ENCODE results near the gene CIDEB. TPM values are rescaled to one million over a fixed set of nuclear protein-coding genes. Genes with fewer than 3 reads are reported as not detected.

Gene CIDEB
- total and polyA plus RNA-seq, 2 experiments from 2014 or later = not detected

DNA sequence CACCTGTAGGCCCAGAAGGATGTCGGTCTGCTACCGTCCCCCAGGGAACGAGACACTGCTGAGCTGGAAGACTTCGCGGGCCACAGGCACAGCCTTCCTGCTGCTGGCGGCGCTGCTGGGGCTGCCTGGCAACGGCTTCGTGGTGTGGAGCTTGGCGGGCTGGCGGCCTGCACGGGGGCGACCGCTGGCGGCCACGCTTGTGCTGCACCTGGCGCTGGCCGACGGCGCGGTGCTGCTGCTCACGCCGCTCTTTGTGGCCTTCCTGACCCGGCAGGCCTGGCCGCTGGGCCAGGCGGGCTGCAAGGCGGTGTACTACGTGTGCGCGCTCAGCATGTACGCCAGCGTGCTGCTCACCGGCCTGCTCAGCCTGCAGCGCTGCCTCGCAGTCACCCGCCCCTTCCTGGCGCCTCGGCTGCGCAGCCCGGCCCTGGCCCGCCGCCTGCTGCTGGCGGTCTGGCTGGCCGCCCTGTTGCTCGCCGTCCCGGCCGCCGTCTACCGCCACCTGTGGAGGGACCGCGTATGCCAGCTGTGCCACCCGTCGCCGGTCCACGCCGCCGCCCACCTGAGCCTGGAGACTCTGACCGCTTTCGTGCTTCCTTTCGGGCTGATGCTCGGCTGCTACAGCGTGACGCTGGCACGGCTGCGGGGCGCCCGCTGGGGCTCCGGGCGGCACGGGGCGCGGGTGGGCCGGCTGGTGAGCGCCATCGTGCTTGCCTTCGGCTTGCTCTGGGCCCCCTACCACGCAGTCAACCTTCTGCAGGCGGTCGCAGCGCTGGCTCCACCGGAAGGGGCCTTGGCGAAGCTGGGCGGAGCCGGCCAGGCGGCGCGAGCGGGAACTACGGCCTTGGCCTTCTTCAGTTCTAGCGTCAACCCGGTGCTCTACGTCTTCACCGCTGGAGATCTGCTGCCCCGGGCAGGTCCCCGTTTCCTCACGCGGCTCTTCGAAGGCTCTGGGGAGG lies 3.1 kb upstream of the CIDEB start, which contains the start of gene LTB4R:
TSS of gene LTB4R (plus strand) at position 857 of the 959 bp plus-strand sequence. CDS start 4,150 bp downstream, outside the sequence.
- no peaks in the 10 kb centered on the region for H3K4me1 ChIP-seq (ENCODE audit: low read depth)
- no peak within 1 kb of the TSS for H3K27ac ChIP-seq
- H3K27me3 ChIP-seq = no peaks in the 10 kb centered on the region
- TF ChIP-seq, protein P1, sequence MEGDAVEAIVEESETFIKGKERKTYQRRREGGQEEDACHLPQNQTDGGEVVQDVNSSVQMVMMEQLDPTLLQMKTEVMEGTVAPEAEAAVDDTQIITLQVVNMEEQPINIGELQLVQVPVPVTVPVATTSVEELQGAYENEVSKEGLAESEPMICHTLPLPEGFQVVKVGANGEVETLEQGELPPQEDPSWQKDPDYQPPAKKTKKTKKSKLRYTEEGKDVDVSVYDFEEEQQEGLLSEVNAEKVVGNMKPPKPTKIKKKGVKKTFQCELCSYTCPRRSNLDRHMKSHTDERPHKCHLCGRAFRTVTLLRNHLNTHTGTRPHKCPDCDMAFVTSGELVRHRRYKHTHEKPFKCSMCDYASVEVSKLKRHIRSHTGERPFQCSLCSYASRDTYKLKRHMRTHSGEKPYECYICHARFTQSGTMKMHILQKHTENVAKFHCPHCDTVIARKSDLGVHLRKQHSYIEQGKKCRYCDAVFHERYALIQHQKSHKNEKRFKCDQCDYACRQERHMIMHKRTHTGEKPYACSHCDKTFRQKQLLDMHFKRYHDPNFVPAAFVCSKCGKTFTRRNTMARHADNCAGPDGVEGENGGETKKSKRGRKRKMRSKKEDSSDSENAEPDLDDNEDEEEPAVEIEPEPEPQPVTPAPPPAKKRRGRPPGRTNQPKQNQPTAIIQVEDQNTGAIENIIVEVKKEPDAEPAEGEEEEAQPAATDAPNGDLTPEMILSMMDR (IDR thresholded peaks at IDR 0.05; ENCODE audit: low read depth, low read length) = peak; percentile 28
- H3K4me3 ChIP-seq = no peak within 1 kb of the TSS
- DNase-seq (ENCODE audit: low read depth in 1 of 2, low spot score in 1 of 2) = peak in 1 of 2 donors; percentile 88
- no peaks in the 10 kb centered on the region for H3K36me3 ChIP-seq
- no peaks in the 10 kb centered on the region for H3K9me3 ChIP-seq (ENCODE audit: low read depth)

DNA sequence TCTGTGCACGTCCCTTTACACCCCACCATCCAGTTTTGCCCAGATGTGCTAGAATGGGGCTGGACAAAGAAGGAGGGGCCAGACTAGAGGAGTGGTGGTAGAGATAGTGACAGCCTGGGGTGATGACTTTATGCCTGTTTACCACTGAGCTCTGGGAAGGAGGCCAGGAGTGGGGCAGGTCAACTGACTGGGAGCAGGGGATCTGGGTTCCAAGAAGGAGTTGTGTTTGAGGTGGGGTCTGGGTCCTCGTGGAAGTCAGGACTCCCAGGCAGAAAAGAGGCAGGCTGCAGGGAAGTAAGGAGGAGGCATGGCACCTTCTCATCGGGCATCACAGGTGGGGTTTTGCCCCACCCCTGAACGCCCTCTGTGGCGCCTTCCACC lies 2.5 kb upstream of the CIDEB start:
- TF ChIP-seq, protein P1 (IDR thresholded peaks at IDR 0.05; ENCODE audit: low read depth, low read length) = no peak
- Histone ChIP-seq H3K4me3 (no peak overlapping the region), H3K4me1 (ENCODE audit: low read depth) (no peaks in the 10 kb centered on the region), H3K9me3 (ENCODE audit: low read depth) (no peaks in the 10 kb centered on the region), H3K27me3 (no peaks in the 10 kb centered on the region), H3K36me3 (no peaks in the 10 kb centered on the region), H3K27ac (no peak overlapping the region)
- DNase-seq (ENCODE audit: low read depth in 1 of 2, low spot score in 1 of 2) = no peak

DNA sequence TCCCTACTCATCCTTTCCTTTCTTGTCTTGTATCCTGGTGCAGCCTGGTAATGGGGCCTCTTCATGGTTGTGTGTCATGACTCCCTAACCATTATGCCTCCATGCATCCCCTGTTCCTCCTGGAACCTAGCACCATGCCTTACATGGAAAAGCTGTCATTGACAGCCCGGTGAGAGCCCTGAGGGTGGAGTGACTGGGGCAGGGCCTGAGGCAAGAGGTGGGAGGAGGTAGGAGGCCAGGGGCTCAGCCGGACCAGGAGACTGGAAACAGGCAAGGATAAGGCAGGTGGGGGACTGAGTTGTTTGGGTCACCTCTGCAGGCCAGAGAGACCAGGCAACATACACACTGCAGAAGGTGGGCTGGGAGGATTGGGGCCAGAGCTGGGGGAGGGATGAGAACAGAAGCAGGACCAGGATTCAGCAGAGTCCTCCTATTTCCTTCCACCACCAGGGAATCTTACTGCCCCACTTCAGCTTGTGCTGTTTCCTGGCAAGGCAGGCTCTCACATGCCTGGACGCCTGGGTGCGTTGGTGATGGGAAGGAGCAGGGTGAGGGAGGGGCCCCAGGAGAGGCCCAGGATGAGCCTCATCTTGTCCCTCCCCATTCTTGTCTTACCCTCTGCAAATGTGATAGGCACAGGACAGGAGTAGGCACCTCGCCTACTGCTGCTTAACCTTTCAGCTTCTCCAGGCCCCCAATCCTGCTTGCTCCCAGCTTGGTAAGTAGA lies 1.9 kb upstream of the CIDEB start, which contains the start of gene LTB4R2:
TSS of gene LTB4R2 (plus strand) at position 603 of the 727 bp plus-strand sequence. CDS start 525 bp downstream, outside the sequence.
- no peak within 1 kb of the TSS for H3K4me3 ChIP-seq
- no peaks in the 10 kb centered on the region for H3K27me3 ChIP-seq
- no peaks in the 10 kb centered on the region for H3K9me3 ChIP-seq (ENCODE audit: low read depth)
- H3K4me1 ChIP-seq (ENCODE audit: low read depth) = no peaks in the 10 kb centered on the region
- DNase-seq (ENCODE audit: low read depth in 1 of 2, low spot score in 1 of 2) = no peak
- no peak within 1 kb of the TSS for H3K27ac ChIP-seq
- peaks cover 3% of the 10 kb centered on the region for H3K36me3 ChIP-seq
- TF ChIP-seq, protein P1 (IDR thresholded peaks at IDR 0.05; ENCODE audit: low read depth, low read length) = no peak

DNA sequence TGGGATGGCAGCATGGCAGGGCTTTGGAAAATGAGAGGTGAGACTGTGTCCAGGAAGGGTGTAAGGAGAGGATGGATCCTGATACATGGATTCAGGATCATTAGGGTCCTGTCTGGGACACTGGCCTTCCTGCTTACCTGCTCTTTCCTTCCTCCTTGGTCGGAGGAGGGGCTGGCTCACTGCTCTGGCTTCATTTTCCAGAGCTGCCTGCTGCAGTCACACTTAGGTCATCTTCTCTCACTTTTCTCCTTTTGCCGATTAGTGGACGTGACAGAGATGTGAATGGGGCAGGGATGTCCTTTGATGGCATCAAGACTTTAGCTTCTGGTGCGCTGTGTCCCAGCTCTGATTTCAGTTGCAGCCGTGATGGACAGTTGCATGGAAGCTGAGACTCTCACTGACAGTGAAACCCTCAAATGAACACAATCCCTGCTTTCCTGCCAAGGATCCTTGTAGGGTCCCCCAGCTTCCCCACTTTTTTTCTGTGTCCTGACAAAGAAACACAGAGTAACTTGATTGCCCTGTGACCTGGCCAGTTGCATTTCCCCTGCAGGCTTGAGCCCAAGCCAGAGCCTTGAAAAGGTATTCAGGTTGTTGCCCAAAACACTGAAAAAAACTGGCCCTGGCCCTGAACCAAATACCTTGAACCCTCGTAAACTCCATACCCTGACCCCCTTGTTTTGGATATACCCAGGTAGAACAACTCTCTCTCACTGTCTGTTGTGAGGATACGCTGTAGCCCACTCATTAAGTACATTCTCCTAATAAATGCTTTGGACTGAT lies 756 bp upstream of the CIDEB start:
- H3K36me3 ChIP-seq = peaks cover 15% of the 10 kb centered on the region
- TF ChIP-seq, protein P1 (IDR thresholded peaks at IDR 0.05; ENCODE audit: low read depth, low read length) = no peak

DNA sequence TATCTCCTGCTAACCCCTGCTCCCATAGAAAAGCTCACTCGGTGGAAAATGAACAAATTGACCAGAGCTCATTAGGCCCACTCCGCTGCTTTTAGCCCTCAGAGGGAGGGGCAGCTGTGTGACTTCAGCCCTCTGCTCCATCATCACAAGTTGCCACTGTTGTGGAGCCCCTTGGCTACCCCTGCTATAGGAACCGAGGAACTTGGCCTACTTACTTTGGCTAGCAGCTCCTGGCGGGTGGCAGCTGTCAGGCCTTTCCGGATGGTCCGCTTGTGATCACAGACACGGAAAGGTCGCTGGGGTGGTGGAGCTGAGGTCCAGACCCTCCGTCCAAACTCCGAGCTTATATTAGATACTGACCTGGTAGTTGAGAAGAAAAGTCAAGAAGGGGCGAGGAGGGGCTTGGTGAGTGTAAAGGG lies 612 bp downstream of the CIDEB start:
- Histone ChIP-seq H3K27ac (no peak overlapping the region), H3K4me3 (no peak overlapping the region)

More for the DNA sequence above, 756 bp upstream of the CIDEB start:
- no peaks in the 10 kb centered on the region for H3K4me1 ChIP-seq (ENCODE audit: low read depth)
- H3K9me3 ChIP-seq (ENCODE audit: low read depth) = no peaks in the 10 kb centered on the region
- H3K4me3 ChIP-seq = no peak overlapping the region
- no peak overlapping the region for H3K27ac ChIP-seq
- no peaks in the 10 kb centered on the region for H3K27me3 ChIP-seq
- no peak for DNase-seq (ENCODE audit: low read depth in 1 of 2, low spot score in 1 of 2)

More for the DNA sequence above, 612 bp downstream of the CIDEB start:
- no peaks in the 10 kb centered on the region for H3K4me1 ChIP-seq (ENCODE audit: low read depth)
- H3K36me3 ChIP-seq = peaks cover 27% of the 10 kb centered on the region
- no peak for DNase-seq (ENCODE audit: low read depth in 1 of 2, low spot score in 1 of 2)
- H3K27me3 ChIP-seq = no peaks in the 10 kb centered on the region
- TF ChIP-seq, protein P1 (IDR thresholded peaks at IDR 0.05; ENCODE audit: low read depth, low read length) = no peak
- H3K9me3 ChIP-seq (ENCODE audit: low read depth) = no peaks in the 10 kb centered on the region
